ENCODE data around the gene LACTB. TPM values are rescaled to one million over a fixed set of nuclear protein-coding genes. Genes with fewer than 3 reads are reported as not detected.

Gene LACTB
- total RNA-seq, 1 donor from 2014 or later, result 13.7 TPM

GRCh38 chr15:63155486-63155885, 33.8 kb downstream of the LACTB start:
- H3K36me3 Mint-ChIP-seq (ENCODE audit: low read depth), result peaks cover 24% of the 10 kb centered on the region
- H3K4me3 Mint-ChIP-seq, result peak overlapping the region; percentile 98
- H3K4me1 Mint-ChIP-seq (ENCODE audit: low read depth), result peaks cover 25% of the 10 kb centered on the region
- H3K9me3 Mint-ChIP-seq, result no peaks in the 10 kb centered on the region
- no peaks in the 10 kb centered on the region for H3K27me3 Mint-ChIP-seq (ENCODE audit: insufficient read depth)
- no peak for DNase-seq (ENCODE audit: low spot score)
- H3K27ac Mint-ChIP-seq, result no peak overlapping the region
- intact Hi-C loops (cut with micrococcal nuclease), result loop anchor here (10.0 kb wide), 1 partner anchor 249 kb away; no protein-coding TSS in a partner anchor

GRCh38 chr15:63156086-63156710, 34.5 kb downstream of the LACTB start:
- Mint-ChIP-seq H3K36me3 (ENCODE audit: low read depth) (peaks cover 24% of the 10 kb centered on the region), H3K9me3 (no peaks in the 10 kb centered on the region), H3K4me3 (peak overlapping the region; percentile 98), H3K27me3 (ENCODE audit: insufficient read depth) (no peaks in the 10 kb centered on the region), H3K27ac (peak overlapping the region; percentile 98), H3K4me1 (ENCODE audit: low read depth) (peaks cover 25% of the 10 kb centered on the region)
- DNase-seq (ENCODE audit: low spot score), result no peak
- intact Hi-C loops (cut with micrococcal nuclease), result loop anchor here (2.0 to 10.0 kb wide), 3 partner anchors 57 to 249 kb away; partner anchors contain the start of gene APH1B

GRCh38 chr15:63156755-63157117, 35.1 kb downstream of the LACTB start:
- H3K36me3 Mint-ChIP-seq (ENCODE audit: low read depth), result peaks cover 19% of the 10 kb centered on the region

GRCh38 chr15:63157118-63157843, 35.6 kb downstream of the LACTB start, which contains the start of gene RPS27L:
RPS27L (minus strand) TSS chr15:63157477; CDS start chr15:63157405, 72 bp downstream.
- H3K9me3 Mint-ChIP-seq, result no peaks in the 10 kb centered on the region
- peak within 1 kb of the TSS; percentile 98 for H3K4me3 Mint-ChIP-seq
- H3K27ac Mint-ChIP-seq, result peak within 1 kb of the TSS; percentile 98
- H3K4me1 Mint-ChIP-seq (ENCODE audit: low read depth), result peaks cover 21% of the 10 kb centered on the region
- no peaks in the 10 kb centered on the region for H3K27me3 Mint-ChIP-seq (ENCODE audit: insufficient read depth)
- intact Hi-C loops (cut with micrococcal nuclease), result loop anchor here (1.0 to 10.0 kb wide), 6 partner anchors 20 to 248 kb away; partner anchors contain the start of genes APH1B and RAB8B
- peak; percentile 86 for DNase-seq (ENCODE audit: low spot score)
- H3K36me3 Mint-ChIP-seq (ENCODE audit: low read depth), result peaks cover 18% of the 10 kb centered on the region

More at GRCh38 chr15:63156755-63157117, 35.1 kb downstream of the LACTB start:
- Mint-ChIP-seq H3K4me1 (ENCODE audit: low read depth) (peaks cover 22% of the 10 kb centered on the region), H3K9me3 (no peaks in the 10 kb centered on the region), H3K27ac (peak overlapping the region; percentile 98), H3K27me3 (ENCODE audit: insufficient read depth) (no peaks in the 10 kb centered on the region), H3K4me3 (peak overlapping the region; percentile 98)
- intact Hi-C loops (cut with micrococcal nuclease), result loop anchor here (1.0 to 10.0 kb wide), 6 partner anchors 21 to 248 kb away; partner anchors contain the start of genes APH1B and RAB8B
- DNase-seq (ENCODE audit: low spot score), result peak; percentile 5

GRCh38 chr15:63157891-63158431, 36.3 kb downstream of the LACTB start:
- intact Hi-C loops (cut with micrococcal nuclease), result loop anchor here (1.0 to 10.0 kb wide), 7 partner anchors 8 to 247 kb away; partner anchors contain the start of genes APH1B and RAB8B
- Mint-ChIP-seq H3K9me3 (no peaks in the 10 kb centered on the region), H3K27ac (peak overlapping the region; percentile 92)

GRCh38 chr15:63160638-63161037, 39.0 kb downstream of the LACTB start:
- Mint-ChIP-seq H3K27ac (no peak overlapping the region), H3K36me3 (ENCODE audit: low read depth) (peaks cover 4% of the 10 kb centered on the region), H3K9me3 (no peaks in the 10 kb centered on the region), H3K27me3 (ENCODE audit: insufficient read depth) (no peaks in the 10 kb centered on the region), H3K4me3 (no peak overlapping the region), H3K4me1 (ENCODE audit: low read depth) (peaks cover 10% of the 10 kb centered on the region)
- DNase-seq (ENCODE audit: low spot score), result no peak
- intact Hi-C loops (cut with micrococcal nuclease), result no loop called here

More at GRCh38 chr15:63157891-63158431, 36.3 kb downstream of the LACTB start:
- peaks cover 14% of the 10 kb centered on the region for H3K36me3 Mint-ChIP-seq (ENCODE audit: low read depth)
- H3K4me1 Mint-ChIP-seq (ENCODE audit: low read depth), result peaks cover 21% of the 10 kb centered on the region
- no peaks in the 10 kb centered on the region for H3K27me3 Mint-ChIP-seq (ENCODE audit: insufficient read depth)
- peak; percentile 12 for DNase-seq (ENCODE audit: low spot score)
- peak overlapping the region; percentile 89 for H3K4me3 Mint-ChIP-seq

- Mint-ChIP-seq H3K4me1 (ENCODE audit: low read depth) (peaks cover 7% of the 10 kb centered on the region), H3K27ac (no peak overlapping the region), H3K27me3 (ENCODE audit: insufficient read depth) (peaks cover 2% of the 10 kb centered on the region), H3K4me3 (no peak overlapping the region), H3K9me3 (no peaks in the 10 kb centered on the region), H3K36me3 (ENCODE audit: low read depth) (peaks cover 4% of the 10 kb centered on the region)
- intact Hi-C loops (cut with micrococcal nuclease), result no loop called here
- DNase-seq (ENCODE audit: low spot score), result no peak
Observed at GRCh38 chr15:63163217-63163616, 41.6 kb downstream of the LACTB start.

GRCh38 chr15:63165166-63165859, 43.7 kb downstream of the LACTB start:
- no peak for DNase-seq (ENCODE audit: low spot score)
- peaks cover 7% of the 10 kb centered on the region for H3K4me1 Mint-ChIP-seq (ENCODE audit: low read depth)
- H3K9me3 Mint-ChIP-seq, result no peaks in the 10 kb centered on the region
- H3K36me3 Mint-ChIP-seq (ENCODE audit: low read depth), result peaks cover 2% of the 10 kb centered on the region
- intact Hi-C loops (cut with micrococcal nuclease), result no loop called here
- H3K27me3 Mint-ChIP-seq (ENCODE audit: insufficient read depth), result peaks cover 2% of the 10 kb centered on the region
- no peak overlapping the region for H3K27ac Mint-ChIP-seq
- no peak overlapping the region for H3K4me3 Mint-ChIP-seq

- no peak overlapping the region for H3K27ac Mint-ChIP-seq
- no peak for DNase-seq (ENCODE audit: low spot score)
- peaks cover 2% of the 10 kb centered on the region for H3K36me3 Mint-ChIP-seq (ENCODE audit: low read depth)
- peaks cover 2% of the 10 kb centered on the region for H3K27me3 Mint-ChIP-seq (ENCODE audit: insufficient read depth)
- H3K4me3 Mint-ChIP-seq, result no peak overlapping the region
- intact Hi-C loops (cut with micrococcal nuclease), result loop anchor here (1.0 kb wide), 1 partner anchor 8 kb away; no protein-coding TSS in a partner anchor
- H3K9me3 Mint-ChIP-seq, result no peaks in the 10 kb centered on the region
- peaks cover 7% of the 10 kb centered on the region for H3K4me1 Mint-ChIP-seq (ENCODE audit: low read depth)
Observed at GRCh38 chr15:63166219-63166618, 44.6 kb downstream of the LACTB start.

- Mint-ChIP-seq H3K4me1 (ENCODE audit: low read depth) (peaks cover 7% of the 10 kb centered on the region), H3K9me3 (no peaks in the 10 kb centered on the region), H3K27ac (no peak overlapping the region), H3K27me3 (ENCODE audit: insufficient read depth) (peaks cover 2% of the 10 kb centered on the region), H3K36me3 (ENCODE audit: low read depth) (no peaks in the 10 kb centered on the region), H3K4me3 (no peak overlapping the region)
- no peak for DNase-seq (ENCODE audit: low spot score)
- intact Hi-C loops (cut with micrococcal nuclease), result no loop called here
Observed at GRCh38 chr15:63169788-63170187, 48.1 kb downstream of the LACTB start.

- intact Hi-C loops (cut with micrococcal nuclease), result no loop called here
- no peak overlapping the region for H3K27ac Mint-ChIP-seq
Observed at GRCh38 chr15:63172376-63172775, 50.7 kb downstream of the LACTB start.

GRCh38 chr15:63172851-63173451, 51.3 kb downstream of the LACTB start:
- no peak for DNase-seq (ENCODE audit: low spot score)
- intact Hi-C loops (cut with micrococcal nuclease), result no loop called here
- Mint-ChIP-seq H3K36me3 (ENCODE audit: low read depth) (no peaks in the 10 kb centered on the region), H3K27me3 (ENCODE audit: insufficient read depth) (no peaks in the 10 kb centered on the region), H3K9me3 (no peaks in the 10 kb centered on the region), H3K27ac (no peak overlapping the region), H3K4me3 (no peak overlapping the region), H3K4me1 (ENCODE audit: low read depth) (peaks cover 11% of the 10 kb centered on the region)

More at GRCh38 chr15:63172376-63172775, 50.7 kb downstream of the LACTB start:
- DNase-seq (ENCODE audit: low spot score), result no peak
- Mint-ChIP-seq H3K4me1 (ENCODE audit: low read depth) (peaks cover 6% of the 10 kb centered on the region), H3K36me3 (ENCODE audit: low read depth) (no peaks in the 10 kb centered on the region), H3K4me3 (no peak overlapping the region), H3K9me3 (no peaks in the 10 kb centered on the region), H3K27me3 (ENCODE audit: insufficient read depth) (no peaks in the 10 kb centered on the region)
